ENCODE data around the gene IFI27L2.

The IFI27L2 gene

GRCh38 chr14:94115058-94115591, 14.3 kb downstream of the IFI27L2 start:
- no peak for DNase-seq (ENCODE audit: low read depth)
- H3K4me3 ChIP-seq (ENCODE audit: control insufficient read depth, low read depth, low read length): no peak overlapping the region
- no peak for TF ChIP-seq CTCF (conservative IDR thresholded peaks at IDR 0.05; ENCODE audit: control insufficient read depth, insufficient read depth, low read depth, low read length)

GRCh38 chr14:94114589-94115057, 14.8 kb downstream of the IFI27L2 start:
- no peak for TF ChIP-seq CTCF (conservative IDR thresholded peaks at IDR 0.05; ENCODE audit: control insufficient read depth, insufficient read depth, low read depth, low read length)
- no peak overlapping the region for H3K4me3 ChIP-seq (ENCODE audit: control insufficient read depth, low read depth, low read length)
- DNase-seq (ENCODE audit: low read depth): no peak

GRCh38 chr14:94113908-94114588, 15.4 kb downstream of the IFI27L2 start:
- no peak for TF ChIP-seq CTCF (conservative IDR thresholded peaks at IDR 0.05; ENCODE audit: control insufficient read depth, insufficient read depth, low read depth, low read length)
- H3K4me3 ChIP-seq (ENCODE audit: control insufficient read depth, low read depth, low read length): no peak overlapping the region
- DNase-seq (ENCODE audit: low read depth): peak; percentile 38

GRCh38 chr14:94113490-94113889, 15.9 kb downstream of the IFI27L2 start:
- H3K4me3 ChIP-seq (ENCODE audit: control insufficient read depth, low read depth, low read length): no peak overlapping the region
- peak; percentile 49 for DNase-seq (ENCODE audit: low read depth)
- TF ChIP-seq CTCF (conservative IDR thresholded peaks at IDR 0.05; ENCODE audit: control insufficient read depth, insufficient read depth, low read depth, low read length): no peak

GRCh38 chr14:94113073-94113472, 16.3 kb downstream of the IFI27L2 start:
- TF ChIP-seq CTCF (conservative IDR thresholded peaks at IDR 0.05; ENCODE audit: control insufficient read depth, insufficient read depth, low read depth, low read length): no peak
- DNase-seq (ENCODE audit: low read depth): no peak
- no peak overlapping the region for H3K4me3 ChIP-seq (ENCODE audit: control insufficient read depth, low read depth, low read length)

- no peak overlapping the region for H3K4me3 ChIP-seq (ENCODE audit: control insufficient read depth, low read depth, low read length)
- no peak for DNase-seq (ENCODE audit: low read depth)
- no peak for TF ChIP-seq CTCF (conservative IDR thresholded peaks at IDR 0.05; ENCODE audit: control insufficient read depth, insufficient read depth, low read depth, low read length)
Observed at GRCh38 chr14:94112513-94113063, 16.8 kb downstream of the IFI27L2 start.
